HG02759 (cell line): ENCODE measurements around the gene ZNF592.

ENCODE experiments used
- ATAC-seq: cut with Tn5 transposase; IDR thresholded peaks from one replicate; pipeline ENCODE4 v1.9.1; 2021; ENCODE audit warnings: mild to moderate bottlenecking, moderate library complexity; ENCODE audit not compliant: unreplicated experiment

ZNF592 gene

GRCh38 chr15:84824260-84825007 is 76.0 kb downstream of the ZNF592 start:
- no peak for ATAC-seq

GRCh38 chr15:84826369-84826823 is 78.0 kb downstream of the ZNF592 start:
- no peak for ATAC-seq

GRCh38 chr15:84827246-84827645 is 78.9 kb downstream of the ZNF592 start:
- no peak for ATAC-seq

GRCh38 chr15:84828086-84828908 is 79.9 kb downstream of the ZNF592 start:
- no peak for ATAC-seq

- ATAC-seq = no peak
Measured at GRCh38 chr15:84829428-84829827, 81.0 kb downstream of the ZNF592 start.

GRCh38 chr15:84830036-84830435 is 81.6 kb downstream of the ZNF592 start:
- no peak for ATAC-seq

- no peak for ATAC-seq
Measured at GRCh38 chr15:84831028-84831427, 82.6 kb downstream of the ZNF592 start.

GRCh38 chr15:84831613-84832012 is 83.2 kb downstream of the ZNF592 start:
- no peak for ATAC-seq

GRCh38 chr15:84832448-84833040 is 84.2 kb downstream of the ZNF592 start:
- no peak for ATAC-seq

- ATAC-seq = no peak
Measured at GRCh38 chr15:84833447-84834228, 85.2 kb downstream of the ZNF592 start.

- no peak for ATAC-seq
Measured at GRCh38 chr15:84834229-84834955, 86.0 kb downstream of the ZNF592 start.

GRCh38 chr15:84834969-84835368 is 86.6 kb downstream of the ZNF592 start:
- ATAC-seq = no peak

- no peak for ATAC-seq
Measured at GRCh38 chr15:84835661-84836337, 87.4 kb downstream of the ZNF592 start.

GRCh38 chr15:84836844-84837243 is 88.5 kb downstream of the ZNF592 start:
- ATAC-seq = no peak

- ATAC-seq = no peak
Measured at GRCh38 chr15:84839714-84840113, 91.3 kb downstream of the ZNF592 start.

GRCh38 chr15:84840255-84840654 is 91.9 kb downstream of the ZNF592 start:
- no peak for ATAC-seq

- no peak for ATAC-seq
Measured at GRCh38 chr15:84840741-84841429, 92.5 kb downstream of the ZNF592 start.

GRCh38 chr15:84842781-84843180 is 94.4 kb downstream of the ZNF592 start:
- no peak for ATAC-seq

GRCh38 chr15:84844964-84845363 is 96.6 kb downstream of the ZNF592 start:
- ATAC-seq = no peak
